GM18526 (cell line): Measurements from ENCODE around the gene CALML4.

ENCODE experiments used
- POLR2A ChIP-seq: IDR thresholded peaks from 3 replicates; pipeline ENCODE4 v1.6.1; 2011; ENCODE audit not compliant: insufficient read length; ENCODE audit errors: extremely low read depth

CALML4 gene

GRCh38 chr15:68210821-68211655 lies 5.9 kb upstream of the CALML4 start:
- no peak for TF ChIP-seq POLR2A

- no peak for TF ChIP-seq POLR2A
Measured at GRCh38 chr15:68210409-68210756, 5.3 kb upstream of the CALML4 start.

GRCh38 chr15:68209735-68210408 lies 4.7 kb upstream of the CALML4 start:
- no peak for TF ChIP-seq POLR2A

DNA sequence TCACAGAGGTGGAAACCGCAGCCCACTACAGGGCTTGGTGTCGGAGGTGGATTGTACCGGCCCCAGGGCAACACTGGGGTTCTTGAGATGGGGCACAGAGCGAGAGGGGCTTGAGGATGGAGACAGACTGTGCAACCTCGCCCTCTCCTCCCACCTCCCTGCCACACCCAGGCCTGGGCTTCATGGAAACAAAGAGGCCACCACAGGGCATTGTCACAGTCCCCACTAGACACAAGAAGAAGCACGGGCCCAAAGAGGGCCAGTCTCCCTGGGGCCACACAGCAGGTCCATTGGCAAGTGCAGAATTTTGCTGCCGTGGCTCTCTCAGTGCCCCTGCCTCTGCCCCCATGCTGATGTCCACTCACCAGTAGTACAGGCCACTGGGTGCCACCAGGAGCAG lies 4.1 kb upstream of the CALML4 start:
- TF ChIP-seq POLR2A = no peak

GRCh38 chr15:68208636-68209240 lies 3.6 kb upstream of the CALML4 start:
- no peak for TF ChIP-seq POLR2A

DNA sequence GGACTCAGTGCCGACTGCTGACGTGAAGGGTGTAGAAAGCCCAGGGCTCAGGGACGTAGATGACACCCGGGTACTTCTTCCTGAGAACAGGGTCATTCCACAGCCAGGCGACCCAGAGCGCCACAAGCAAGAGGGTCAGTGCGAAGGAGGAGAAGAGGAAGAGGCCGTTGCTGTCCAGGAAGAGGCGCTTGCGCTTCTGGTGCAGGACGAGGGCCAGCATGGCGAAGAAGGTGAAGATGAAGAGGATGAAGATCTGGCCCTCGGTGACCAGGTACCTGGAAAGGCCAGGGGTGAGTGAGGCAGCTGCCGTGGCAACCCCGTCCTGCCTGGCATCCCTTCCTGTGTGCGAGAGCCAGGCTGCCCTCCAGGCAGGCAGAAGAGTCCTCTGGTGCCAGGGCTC lies 3.0 kb upstream of the CALML4 start:
- no peak for TF ChIP-seq POLR2A

- no peak for TF ChIP-seq POLR2A
Measured at GRCh38 chr15:68207176-68207935, 2.2 kb upstream of the CALML4 start.

- no peak for TF ChIP-seq POLR2A
Measured at GRCh38 chr15:68206711-68207151, 1.6 kb upstream of the CALML4 start.

DNA sequence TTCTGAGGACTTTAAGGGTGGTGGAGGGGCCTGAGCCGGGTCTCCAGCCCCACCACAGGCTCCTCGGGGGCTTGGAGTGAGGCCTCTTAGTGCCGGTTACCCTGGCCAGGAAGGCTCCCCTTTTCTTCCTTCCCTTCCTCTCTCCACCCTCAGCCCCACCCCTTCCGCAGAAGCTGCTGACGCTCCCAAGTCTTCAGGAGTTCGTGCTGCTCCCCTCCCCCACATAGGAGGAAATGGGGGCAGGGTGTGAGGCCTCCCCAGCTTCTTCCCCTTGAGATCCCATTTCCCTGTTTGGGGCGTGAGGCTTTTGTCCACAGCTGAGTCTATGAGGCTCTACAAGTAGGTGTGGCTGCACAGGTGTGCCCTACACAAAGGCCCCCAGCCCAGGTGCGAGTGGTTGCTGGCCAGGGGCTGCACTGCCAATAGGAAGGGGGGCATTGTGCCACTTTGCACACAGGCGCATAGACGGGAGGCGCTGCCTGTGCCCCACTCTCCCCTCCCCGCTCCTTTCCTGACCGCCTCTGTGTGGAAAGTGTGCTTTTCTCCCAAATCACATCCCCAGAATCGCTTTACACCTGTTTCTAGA lies 915 bp upstream of the CALML4 start:
- no peak for TF ChIP-seq POLR2A

- TF ChIP-seq POLR2A = no peak
Measured at GRCh38 chr15:68205558-68205944, 419 bp upstream of the CALML4 start.

DNA sequence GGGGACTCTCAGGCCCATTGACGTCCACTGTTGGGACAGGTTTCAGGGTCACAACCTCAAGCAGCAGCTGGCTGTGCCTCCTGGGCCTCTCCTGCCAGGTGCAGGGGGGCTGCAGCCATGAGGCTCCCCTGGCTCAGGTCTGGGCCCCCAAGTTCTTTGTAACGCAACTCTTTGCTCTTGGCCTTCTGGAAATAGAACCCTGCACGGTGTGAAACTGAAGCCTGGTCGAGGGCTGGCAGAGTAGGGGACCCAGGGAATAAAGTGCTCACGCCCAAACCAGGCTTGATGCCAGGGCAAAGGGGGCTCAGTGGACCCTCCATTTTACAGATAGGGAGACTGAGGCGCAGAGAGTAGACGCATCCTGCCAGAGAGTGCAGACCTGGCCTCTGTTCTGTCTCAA lies 771 bp downstream of the CALML4 start:
- TF ChIP-seq POLR2A = no peak

DNA sequence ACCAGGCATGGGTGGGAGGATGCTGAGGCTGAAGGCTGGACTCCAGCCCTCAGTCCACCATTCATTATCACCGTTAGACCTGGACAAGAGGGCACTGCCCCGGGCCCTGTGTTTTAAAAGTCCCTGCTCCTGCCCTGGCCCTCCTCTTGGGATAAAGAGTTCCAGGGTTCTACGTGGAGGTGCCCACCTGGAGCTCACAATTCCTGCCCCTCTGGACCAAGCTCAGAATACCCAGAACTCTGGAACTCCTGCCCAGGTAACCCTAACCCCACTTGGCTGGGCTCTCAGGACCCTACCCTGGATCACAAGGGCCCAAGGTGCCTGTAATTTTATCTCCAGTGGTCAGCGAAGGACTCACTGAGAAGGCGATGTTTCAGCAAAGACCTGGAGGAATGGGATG lies 1.2 kb downstream of the CALML4 start:
- TF ChIP-seq POLR2A = no peak

GRCh38 chr15:68203486-68203885 lies 1.6 kb downstream of the CALML4 start:
- TF ChIP-seq POLR2A = no peak

DNA sequence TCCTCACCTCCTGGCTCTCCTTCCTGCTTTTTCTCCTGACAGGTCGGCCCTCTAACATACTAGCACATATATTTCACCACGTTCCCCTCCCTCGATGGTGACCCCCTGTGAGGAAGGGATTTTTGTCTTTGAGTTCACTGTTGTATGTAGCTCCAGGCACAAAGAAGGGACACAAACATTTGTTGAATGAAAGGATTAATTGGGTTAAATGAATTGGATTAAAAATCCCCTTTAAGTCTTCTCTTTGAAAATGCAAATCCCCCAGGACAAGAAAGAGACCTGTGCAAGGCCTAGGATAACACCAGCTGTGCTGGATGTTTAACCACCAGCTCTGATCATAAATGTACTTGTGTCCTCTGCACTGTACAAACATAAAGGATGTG lies 3.3 kb downstream of the CALML4 start:
- no peak for TF ChIP-seq POLR2A
